Measurements from ENCODE around the gene ANKRD40. TPM values are rescaled to one million over a fixed set of nuclear protein-coding genes. Genes with fewer than 3 reads are reported as not detected.

The ANKRD40 gene, protein sequence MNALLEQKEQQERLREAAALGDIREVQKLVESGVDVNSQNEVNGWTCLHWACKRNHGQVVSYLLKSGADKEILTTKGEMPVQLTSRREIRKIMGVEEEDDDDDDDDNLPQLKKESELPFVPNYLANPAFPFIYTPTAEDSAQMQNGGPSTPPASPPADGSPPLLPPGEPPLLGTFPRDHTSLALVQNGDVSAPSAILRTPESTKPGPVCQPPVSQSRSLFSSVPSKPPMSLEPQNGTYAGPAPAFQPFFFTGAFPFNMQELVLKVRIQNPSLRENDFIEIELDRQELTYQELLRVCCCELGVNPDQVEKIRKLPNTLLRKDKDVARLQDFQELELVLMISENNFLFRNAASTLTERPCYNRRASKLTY
- 31.8 TPM for total RNA-seq
- 10 to 100 TPM; 33.2 to 43.2 (median 37.3) TPM for polyA plus RNA-seq (ENCODE audit: insufficient read depth in 1 of 8, insufficient read length in 8 of 8, low replicate concordance in 1 of 8)
- long read RNA-seq, donor 1, full-length matches to known transcripts, result 4 of 4 reads
- long read RNA-seq, donor 1, partial matches to known transcripts, result 0 of 4 reads
- long read RNA-seq, donor 1, other reads (novel, unspliced or antisense), result 0 of 4 reads
- long read RNA-seq, donor 2, full-length matches to known transcripts, result 1 of 1 reads
- long read RNA-seq, donor 2, partial matches to known transcripts, result 0 of 1 reads
- long read RNA-seq, donor 2, other reads (novel, unspliced or antisense), result 0 of 1 reads
- long read RNA-seq, donor 3, full-length matches to known transcripts, result 21 of 33 reads
- long read RNA-seq, donor 3, partial matches to known transcripts, result 12 of 33 reads
- long read RNA-seq, donor 3, other reads (novel, unspliced or antisense), result 0 of 33 reads
- long read RNA-seq, donor 4, full-length matches to known transcripts, result 10 of 15 reads
- long read RNA-seq, donor 4, partial matches to known transcripts, result 5 of 15 reads
- long read RNA-seq, donor 4, other reads (novel, unspliced or antisense), result 0 of 15 reads
- long read RNA-seq, donor 5, full-length matches to known transcripts, result 22 of 657 reads
- long read RNA-seq, donor 5, partial matches to known transcripts, result 377 of 657 reads
- long read RNA-seq, donor 5, other reads (novel, unspliced or antisense), result 258 of 657 reads
- long read RNA-seq, donor 6, full-length matches to known transcripts, result 13 of 710 reads
- long read RNA-seq, donor 6, partial matches to known transcripts, result 361 of 710 reads
- long read RNA-seq, donor 6, other reads (novel, unspliced or antisense), result 336 of 710 reads
- long read RNA-seq, donor 7, full-length matches to known transcripts, result 16 of 380 reads
- long read RNA-seq, donor 7, partial matches to known transcripts, result 240 of 380 reads
- long read RNA-seq, donor 7, other reads (novel, unspliced or antisense), result 124 of 380 reads
- long read RNA-seq, donor 8, full-length matches to known transcripts, result 13 of 21 reads
- long read RNA-seq, donor 8, partial matches to known transcripts, result 8 of 21 reads
- long read RNA-seq, donor 8, other reads (novel, unspliced or antisense), result 0 of 21 reads
- long read RNA-seq, donor 9, full-length matches to known transcripts, result 6 of 13 reads
- long read RNA-seq, donor 9, partial matches to known transcripts, result 7 of 13 reads
- long read RNA-seq, donor 9, other reads (novel, unspliced or antisense), result 0 of 13 reads
- long read RNA-seq, donor 10, full-length matches to known transcripts, result 15 of 1,226 reads
- long read RNA-seq, donor 10, partial matches to known transcripts, result 845 of 1,226 reads
- long read RNA-seq, donor 10, other reads (novel, unspliced or antisense), result 366 of 1,226 reads
- long read RNA-seq, donor 11, full-length matches to known transcripts, result 8 of 378 reads
- long read RNA-seq, donor 11, partial matches to known transcripts, result 355 of 378 reads
- long read RNA-seq, donor 11, other reads (novel, unspliced or antisense), result 15 of 378 reads

DNA sequence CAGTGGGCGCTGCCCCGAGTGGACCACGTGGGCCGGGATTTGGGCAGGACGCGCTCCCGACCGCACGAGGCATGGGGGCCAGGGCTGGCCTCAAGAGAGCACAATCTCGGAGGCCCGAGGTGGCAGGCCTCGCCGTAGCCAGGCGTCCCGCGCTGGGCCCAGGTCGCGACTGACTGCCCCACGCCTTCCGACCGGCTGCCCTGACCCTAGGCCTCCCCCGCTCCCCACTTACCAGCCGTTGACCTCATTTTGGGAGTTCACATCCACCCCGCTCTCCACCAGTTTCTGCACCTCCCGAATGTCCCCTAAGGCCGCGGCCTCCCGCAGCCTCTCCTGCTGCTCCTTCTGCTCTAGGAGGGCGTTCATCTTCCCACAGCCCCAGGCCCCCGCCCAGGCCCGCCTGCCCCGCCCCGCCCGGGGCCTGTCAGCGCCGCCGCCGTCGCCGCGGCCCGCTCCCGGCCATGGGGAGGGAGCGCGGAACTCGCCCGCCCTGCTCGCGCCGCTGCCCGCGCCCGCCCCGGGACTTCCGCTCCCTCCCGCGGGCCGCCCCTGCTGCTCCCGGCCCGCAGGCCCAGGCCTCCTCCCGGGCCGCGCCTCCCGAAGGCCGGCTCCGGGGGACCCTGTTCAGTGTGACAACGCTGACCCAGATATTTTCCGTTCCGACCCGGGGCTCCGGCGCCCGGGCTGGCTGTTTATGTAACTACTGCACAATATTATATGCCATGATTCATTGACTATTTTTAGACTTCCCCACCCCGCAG lies at the start of gene ANKRD40:
Gene ANKRD40, minus strand, starts transcription at position 626 of the 761 bp plus-strand sequence. Its CDS starts 260 bp downstream, at position 366.
- under 1% methylated on average over 62 of the region's 74 CpGs for WGBS (ENCODE audit: insufficient coverage)
- DNase-seq, result peak; percentile 98
- Histone ChIP-seq H3K4me1 (ENCODE audit: control insufficient read depth, insufficient read depth, low read length) (peaks cover 26% of the 10 kb centered on the region), H3K27ac (ENCODE audit: low read length) (peak within 1 kb of the TSS; percentile 99), H3K27me3 (ENCODE audit: control insufficient read depth, insufficient read depth, low read length) (no peaks in the 10 kb centered on the region), H3K4me3 (ENCODE audit: low read length) (peak within 1 kb of the TSS; percentile 75), H3K9me3 (replicated peaks; ENCODE audit: control insufficient read depth, low read depth, low read length) (no peaks in the 10 kb centered on the region), H3K36me3 (ENCODE audit: control insufficient read depth, insufficient read depth, low read length) (peaks cover 27% of the 10 kb centered on the region)

DNA sequence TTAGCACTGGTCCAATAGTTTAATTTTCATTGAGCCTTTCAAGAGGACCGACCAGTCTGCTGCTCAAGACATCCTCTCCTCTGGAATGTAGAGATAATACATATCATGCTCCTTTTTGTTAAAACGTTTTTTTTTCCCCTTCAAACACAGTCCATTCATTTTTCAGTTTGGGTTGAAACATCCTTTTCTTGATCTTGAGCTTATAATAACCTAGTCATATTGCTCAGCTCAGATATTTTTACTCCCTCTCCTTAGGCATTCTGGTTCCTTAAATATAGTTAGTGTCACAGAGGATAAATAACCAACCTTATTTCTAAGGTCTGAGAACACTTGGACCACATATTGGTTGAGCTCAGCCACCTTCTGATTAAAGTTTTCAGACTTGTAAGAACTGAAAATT lies 46.8 kb upstream of the ANKRD40 start:
- no peaks in the 10 kb centered on the region for H3K9me3 ChIP-seq (replicated peaks; ENCODE audit: control insufficient read depth, low read depth, low read length)
- no CpG with 5 or more reads among the region's 2 CpGs for WGBS (ENCODE audit: insufficient coverage)
- H3K27me3 ChIP-seq (ENCODE audit: control insufficient read depth, insufficient read depth, low read length), result no peaks in the 10 kb centered on the region
- H3K4me1 ChIP-seq (ENCODE audit: control insufficient read depth, insufficient read depth, low read length), result no peaks in the 10 kb centered on the region
- H3K4me3 ChIP-seq (ENCODE audit: low read length), result no peak overlapping the region
- peaks cover 14% of the 10 kb centered on the region for H3K36me3 ChIP-seq (ENCODE audit: control insufficient read depth, insufficient read depth, low read length)
- no peak for DNase-seq
- H3K27ac ChIP-seq (ENCODE audit: low read length), result no peak overlapping the region

DNA sequence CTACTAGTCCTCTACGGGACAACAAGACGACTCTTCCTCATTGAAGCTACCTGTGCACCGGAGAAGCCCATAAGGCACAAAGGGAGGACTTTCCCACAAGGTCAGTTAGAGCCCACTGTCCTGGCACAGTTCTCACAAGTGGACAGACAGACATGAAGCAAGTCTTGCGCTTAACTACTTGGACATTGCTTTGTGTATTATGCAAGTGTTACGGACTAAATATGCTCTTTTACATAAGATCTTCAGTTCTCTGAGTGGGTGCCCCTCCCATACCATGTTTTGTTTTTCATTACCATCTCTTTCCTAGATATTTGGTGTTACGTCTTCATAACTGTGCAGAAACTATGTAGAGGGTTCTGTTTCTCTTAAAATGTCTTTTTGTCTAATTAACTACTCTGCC lies 41.5 kb upstream of the ANKRD40 start:
- H3K36me3 ChIP-seq (ENCODE audit: control insufficient read depth, insufficient read depth, low read length), result peaks cover 48% of the 10 kb centered on the region
- no peaks in the 10 kb centered on the region for H3K4me1 ChIP-seq (ENCODE audit: control insufficient read depth, insufficient read depth, low read length)
- DNase-seq, result no peak
- H3K27ac ChIP-seq (ENCODE audit: low read length), result no peak overlapping the region
- no peaks in the 10 kb centered on the region for H3K27me3 ChIP-seq (ENCODE audit: control insufficient read depth, insufficient read depth, low read length)
- no peak overlapping the region for H3K4me3 ChIP-seq (ENCODE audit: low read length)
- 85% methylated on average over 2 of the region's 6 CpGs for WGBS (ENCODE audit: insufficient coverage)
- H3K9me3 ChIP-seq (replicated peaks; ENCODE audit: control insufficient read depth, low read depth, low read length), result no peaks in the 10 kb centered on the region

DNA sequence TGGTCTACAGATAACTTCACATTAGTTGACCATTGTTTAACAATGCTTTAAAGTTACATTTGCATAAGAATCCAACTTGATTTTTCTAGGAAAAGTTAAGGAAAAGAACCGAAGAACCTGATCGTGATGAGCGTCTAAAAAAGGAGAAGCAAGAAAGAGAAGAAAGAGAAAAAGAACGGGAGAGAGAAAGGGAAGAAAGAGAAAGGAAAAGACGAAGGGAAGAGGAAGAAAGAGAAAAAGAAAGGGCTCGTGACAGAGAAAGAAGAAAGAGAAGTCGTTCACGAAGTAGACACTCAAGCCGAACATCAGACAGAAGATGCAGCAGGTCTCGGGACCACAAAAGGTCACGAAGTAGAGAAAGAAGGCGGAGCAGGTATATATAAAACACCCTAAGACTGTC lies 37.9 kb upstream of the ANKRD40 start:
- Histone ChIP-seq H3K27ac (ENCODE audit: low read length) (no peak overlapping the region), H3K27me3 (ENCODE audit: control insufficient read depth, insufficient read depth, low read length) (no peaks in the 10 kb centered on the region), H3K36me3 (ENCODE audit: control insufficient read depth, insufficient read depth, low read length) (peaks cover 63% of the 10 kb centered on the region), H3K4me3 (ENCODE audit: low read length) (no peak overlapping the region), H3K9me3 (replicated peaks; ENCODE audit: control insufficient read depth, low read depth, low read length) (no peaks in the 10 kb centered on the region), H3K4me1 (ENCODE audit: control insufficient read depth, insufficient read depth, low read length) (no peaks in the 10 kb centered on the region)
- WGBS (ENCODE audit: insufficient coverage), result 87% methylated on average over 5 of the region's 12 CpGs
- no peak for DNase-seq

DNA sequence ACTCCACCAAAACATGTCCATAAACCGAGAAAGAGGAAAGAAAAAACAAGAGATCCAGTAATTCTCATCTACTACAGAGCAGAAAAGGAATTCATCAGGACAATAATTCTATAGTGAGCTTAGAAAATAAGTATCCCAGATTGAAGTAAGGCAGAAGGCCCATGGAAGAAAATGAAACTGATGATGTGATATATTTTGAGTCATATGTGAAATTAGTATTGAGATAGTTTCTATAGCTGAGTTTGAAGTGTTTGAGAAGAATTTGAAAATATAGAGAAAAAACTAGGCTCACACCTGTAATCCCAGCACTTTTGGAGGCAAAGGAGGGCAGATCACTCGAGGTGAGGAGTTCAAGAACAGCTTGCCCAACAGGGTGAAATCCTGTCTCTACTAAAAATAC lies 31.4 kb upstream of the ANKRD40 start:
- no peak for DNase-seq
- no CpG with 5 or more reads among the region's 2 CpGs for WGBS (ENCODE audit: insufficient coverage)
- no peak overlapping the region for H3K4me3 ChIP-seq (ENCODE audit: low read length)
- no peaks in the 10 kb centered on the region for H3K27me3 ChIP-seq (ENCODE audit: control insufficient read depth, insufficient read depth, low read length)
- H3K9me3 ChIP-seq (replicated peaks; ENCODE audit: control insufficient read depth, low read depth, low read length), result no peaks in the 10 kb centered on the region
- H3K27ac ChIP-seq (ENCODE audit: low read length), result no peak overlapping the region
- no peaks in the 10 kb centered on the region for H3K4me1 ChIP-seq (ENCODE audit: control insufficient read depth, insufficient read depth, low read length)
- H3K36me3 ChIP-seq (ENCODE audit: control insufficient read depth, insufficient read depth, low read length), result peaks cover 40% of the 10 kb centered on the region

DNA sequence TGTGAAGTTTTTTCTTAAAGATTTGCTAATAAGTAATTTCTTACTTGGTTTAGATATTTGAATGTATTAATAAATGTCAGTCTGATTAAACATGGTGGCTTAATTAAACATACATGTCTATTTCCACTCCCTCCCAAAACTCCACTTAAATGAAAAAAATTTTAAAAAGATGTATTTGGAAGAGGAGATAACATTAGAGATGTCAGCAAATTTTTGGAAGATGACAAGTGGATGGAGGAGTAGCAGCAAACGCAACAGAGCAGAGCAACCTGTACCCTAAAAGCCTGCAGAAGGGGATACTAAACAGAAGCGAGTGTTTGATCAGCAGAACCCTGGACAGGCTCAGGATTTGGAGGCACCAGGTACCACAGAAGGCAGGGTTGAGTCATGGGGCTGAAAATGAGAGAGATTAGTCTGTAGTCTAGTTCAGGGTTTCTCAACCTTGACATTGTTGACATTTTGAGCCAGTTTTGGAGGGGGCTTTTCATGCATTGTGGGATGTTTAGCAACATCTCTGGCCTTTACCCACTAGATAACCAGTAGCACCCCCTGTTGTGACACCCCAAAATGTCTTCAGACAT lies 29.5 kb upstream of the ANKRD40 start:
- Histone ChIP-seq H3K27ac (ENCODE audit: low read length) (no peak overlapping the region), H3K27me3 (ENCODE audit: control insufficient read depth, insufficient read depth, low read length) (no peaks in the 10 kb centered on the region), H3K4me3 (ENCODE audit: low read length) (no peak overlapping the region), H3K4me1 (ENCODE audit: control insufficient read depth, insufficient read depth, low read length) (no peaks in the 10 kb centered on the region), H3K9me3 (replicated peaks; ENCODE audit: control insufficient read depth, low read depth, low read length) (no peaks in the 10 kb centered on the region), H3K36me3 (ENCODE audit: control insufficient read depth, insufficient read depth, low read length) (peaks cover 27% of the 10 kb centered on the region)
- no peak for DNase-seq
- 96% methylated on average over 2 of the region's 2 CpGs for WGBS (ENCODE audit: insufficient coverage)

DNA sequence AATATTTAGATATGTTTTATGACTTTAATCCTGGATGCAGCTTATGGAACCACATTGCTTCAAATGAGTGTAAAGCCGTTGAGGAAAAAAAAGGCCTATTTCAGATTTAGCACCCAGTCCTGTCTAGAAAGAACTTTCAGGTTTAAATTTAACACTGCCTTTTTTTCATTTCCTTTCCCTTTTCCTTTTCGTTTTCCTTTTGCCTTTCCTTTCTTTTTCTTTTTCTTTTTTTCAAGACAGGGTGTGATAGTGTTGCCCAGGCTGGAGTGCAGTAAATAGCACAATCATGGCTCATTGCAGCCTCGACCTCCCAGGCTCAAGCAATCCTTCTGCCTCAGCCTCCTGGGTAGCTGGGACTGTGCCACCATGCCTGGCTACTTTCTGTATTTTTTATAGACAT lies 27.6 kb upstream of the ANKRD40 start:
- no peaks in the 10 kb centered on the region for H3K4me1 ChIP-seq (ENCODE audit: control insufficient read depth, insufficient read depth, low read length)

DNA sequence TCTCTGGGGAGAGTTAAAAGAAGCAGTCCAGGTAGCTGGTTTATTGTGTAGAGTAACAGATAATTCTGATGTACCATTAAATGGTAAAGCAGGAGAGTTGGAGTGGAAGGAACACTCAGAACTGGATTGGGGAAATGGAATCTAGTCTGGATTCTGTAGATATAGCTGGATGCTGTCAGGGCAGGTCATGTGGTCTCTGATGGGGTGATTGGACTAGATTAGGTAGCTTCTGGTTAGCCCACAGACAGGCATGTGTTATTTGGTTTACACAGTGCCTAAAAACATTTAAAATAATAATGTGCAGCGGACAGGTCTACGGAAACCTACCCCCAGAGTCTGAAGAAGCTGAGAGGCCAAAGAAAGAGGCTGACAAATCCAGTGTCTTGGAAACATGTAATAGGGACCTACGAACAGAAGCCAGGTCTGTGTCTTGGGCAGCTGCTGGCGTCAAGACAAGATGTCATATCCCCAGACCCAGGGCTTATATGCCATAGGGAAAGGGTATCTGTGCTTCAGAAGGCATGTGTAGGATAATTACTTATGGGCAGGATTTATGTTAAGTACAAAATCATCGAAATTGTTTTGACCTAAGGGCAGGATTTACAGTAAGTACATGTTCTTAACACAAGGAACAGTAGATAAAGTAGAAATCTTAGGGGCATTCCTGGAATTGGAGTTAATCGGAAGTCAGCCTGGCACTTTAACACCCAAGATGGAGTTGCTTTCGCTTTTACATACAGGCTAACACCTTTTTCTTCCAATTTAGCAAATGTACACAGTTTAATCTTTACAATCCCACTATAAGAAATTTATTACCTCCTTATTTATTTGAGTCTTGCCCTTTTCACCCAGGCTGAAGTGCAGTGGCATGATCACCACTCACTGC lies 24.1 kb upstream of the ANKRD40 start:
- Histone ChIP-seq H3K27me3 (ENCODE audit: control insufficient read depth, insufficient read depth, low read length) (no peaks in the 10 kb centered on the region), H3K36me3 (ENCODE audit: control insufficient read depth, insufficient read depth, low read length) (no peaks in the 10 kb centered on the region), H3K9me3 (replicated peaks; ENCODE audit: control insufficient read depth, low read depth, low read length) (no peaks in the 10 kb centered on the region), H3K4me1 (ENCODE audit: control insufficient read depth, insufficient read depth, low read length) (no peaks in the 10 kb centered on the region), H3K27ac (ENCODE audit: low read length) (no peak overlapping the region), H3K4me3 (ENCODE audit: low read length) (no peak overlapping the region)
- WGBS (ENCODE audit: insufficient coverage), result 79% methylated on average over 4 of the region's 7 CpGs
- no peak for DNase-seq

More for the DNA sequence above, 27.6 kb upstream of the ANKRD40 start:
- DNase-seq, result no peak
- Histone ChIP-seq H3K36me3 (ENCODE audit: control insufficient read depth, insufficient read depth, low read length) (peaks cover 12% of the 10 kb centered on the region), H3K4me3 (ENCODE audit: low read length) (no peak overlapping the region), H3K27ac (ENCODE audit: low read length) (no peak overlapping the region), H3K27me3 (ENCODE audit: control insufficient read depth, insufficient read depth, low read length) (no peaks in the 10 kb centered on the region), H3K9me3 (replicated peaks; ENCODE audit: control insufficient read depth, low read depth, low read length) (no peaks in the 10 kb centered on the region)
- WGBS (ENCODE audit: insufficient coverage), result 86% methylated on average over 1 of the region's 3 CpGs

All from muscle of leg (tissue), 16 donors.